Epithelial cell of esophagus (primary cell): ENCODE data around the gene DEPDC4.
A peak's percentile ranks its signal among the peaks of the same experiment; 100 is the strongest.

ENCODE experiments used
- DNase-seq: peaks from one replicate; pipeline ENCODE4 v3.0.0; 2010; ENCODE audit warnings: low read depth
- H3K4me3 ChIP-seq: 2 replicates; pipeline ENCODE4 v1.5.1; 2011; ENCODE audit warnings: mild to moderate bottlenecking, low read length, control low read depth
- TF ChIP-seq, protein P1 (sequence below): IDR thresholded peaks from 2 replicates; pipeline ENCODE4 v1.5.1; 2011; ENCODE audit warnings: low read depth, mild to moderate bottlenecking, low read length, control low read depth, inconsistent platforms; ENCODE audit not compliant: insufficient read depth; ENCODE audit errors: missing control alignments

The DEPDC4 gene

GRCh38 chr12:100199347-100200149 is 67.3 kb downstream of the DEPDC4 start:
- TF ChIP-seq, protein P1, sequence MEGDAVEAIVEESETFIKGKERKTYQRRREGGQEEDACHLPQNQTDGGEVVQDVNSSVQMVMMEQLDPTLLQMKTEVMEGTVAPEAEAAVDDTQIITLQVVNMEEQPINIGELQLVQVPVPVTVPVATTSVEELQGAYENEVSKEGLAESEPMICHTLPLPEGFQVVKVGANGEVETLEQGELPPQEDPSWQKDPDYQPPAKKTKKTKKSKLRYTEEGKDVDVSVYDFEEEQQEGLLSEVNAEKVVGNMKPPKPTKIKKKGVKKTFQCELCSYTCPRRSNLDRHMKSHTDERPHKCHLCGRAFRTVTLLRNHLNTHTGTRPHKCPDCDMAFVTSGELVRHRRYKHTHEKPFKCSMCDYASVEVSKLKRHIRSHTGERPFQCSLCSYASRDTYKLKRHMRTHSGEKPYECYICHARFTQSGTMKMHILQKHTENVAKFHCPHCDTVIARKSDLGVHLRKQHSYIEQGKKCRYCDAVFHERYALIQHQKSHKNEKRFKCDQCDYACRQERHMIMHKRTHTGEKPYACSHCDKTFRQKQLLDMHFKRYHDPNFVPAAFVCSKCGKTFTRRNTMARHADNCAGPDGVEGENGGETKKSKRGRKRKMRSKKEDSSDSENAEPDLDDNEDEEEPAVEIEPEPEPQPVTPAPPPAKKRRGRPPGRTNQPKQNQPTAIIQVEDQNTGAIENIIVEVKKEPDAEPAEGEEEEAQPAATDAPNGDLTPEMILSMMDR: no peak
- H3K4me3 ChIP-seq: peak overlapping the region; percentile 67
- DNase-seq: peak; percentile 52

GRCh38 chr12:100199023-100199346 is 67.9 kb downstream of the DEPDC4 start:
- no peak for DNase-seq
- peak overlapping the region; percentile 67 for H3K4me3 ChIP-seq
- TF ChIP-seq, protein P1: no peak

DNA sequence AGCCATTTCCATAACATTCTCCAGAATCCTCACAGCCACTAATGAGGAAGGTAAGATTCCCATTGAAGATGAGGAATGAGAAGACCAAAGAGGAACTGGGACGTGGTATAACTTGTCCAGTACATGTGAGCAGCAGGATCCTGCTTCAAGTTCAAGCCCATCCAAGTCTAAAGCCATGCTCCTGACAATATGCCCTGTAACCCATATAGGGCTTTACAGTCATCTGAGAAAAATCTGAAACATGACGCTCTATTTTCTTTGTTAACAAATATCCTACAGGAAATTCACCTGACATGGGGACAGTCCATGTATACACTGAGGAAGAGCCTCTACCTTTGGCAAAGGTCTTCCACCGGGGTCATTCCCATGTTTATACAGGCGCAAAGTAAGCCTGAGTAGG is 69.4 kb downstream of the DEPDC4 start:
- DNase-seq: peak; percentile 92
- TF ChIP-seq, protein P1: no peak
- H3K4me3 ChIP-seq: no peak overlapping the region

DNA sequence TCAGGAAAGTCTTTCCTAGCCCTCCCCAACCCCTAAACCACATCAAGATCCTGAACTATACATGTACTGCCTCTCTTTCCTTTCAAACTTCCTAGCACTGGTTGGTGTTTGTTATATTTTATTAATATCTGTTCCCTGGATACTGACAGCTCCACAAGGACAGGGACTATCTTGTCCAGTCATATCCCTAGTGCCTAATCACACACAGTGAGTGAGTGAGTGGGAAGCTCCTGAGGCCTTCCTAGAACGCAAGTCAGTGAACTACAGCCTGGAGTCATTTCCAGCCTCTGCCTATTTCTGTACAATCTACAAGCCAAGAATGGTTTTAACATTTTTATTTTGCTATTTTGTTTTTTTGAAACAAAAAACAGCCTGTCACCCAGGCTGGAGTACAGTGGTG is 73.8 kb downstream of the DEPDC4 start:
- DNase-seq: no peak
- no peak overlapping the region for H3K4me3 ChIP-seq
- TF ChIP-seq, protein P1: no peak
